SK-N-SH treated with all-trans-retinoic acid at 6 μM for 48 hours (cell line): ENCODE measurements around the gene EPHB6.

Experiments
- ATAC-seq: fragments of 200-7000 bp; cut with Tn5 transposase; 3 replicates; pipeline ENCODE4 v1.9.1; 2020; ENCODE audit warnings: mild to moderate bottlenecking, moderate library complexity
- ARNTL ChIP-seq: fragments of 450-650 bp; formaldehyde crosslinking; IDR thresholded peaks from 2 replicates; pipeline ENCODE4 v1.5.0; 2020; ENCODE audit warnings: low read depth, mild to moderate bottlenecking, moderate library complexity, borderline replicate concordance
- BACH2 ChIP-seq: fragments of 250-450 bp; sonication (Bioruptor Pico); IDR thresholded peaks from 2 replicates; pipeline ENCODE4 v1.9.0; 2021; ENCODE audit warnings: mild to moderate bottlenecking, borderline replicate concordance
- CSDC2 ChIP-seq: fragments of 250-450 bp; sonication (Bioruptor Pico); IDR thresholded peaks from 2 replicates; pipeline ENCODE4 v1.5.0; 2020; ENCODE audit warnings: mild to moderate bottlenecking, moderate library complexity
- ESRRG ChIP-seq: fragments of 250-450 bp; sonication (Bioruptor Pico); IDR thresholded peaks from 2 replicates; pipeline ENCODE4 v1.6.1; 2021; ENCODE audit warnings: mild to moderate bottlenecking
- GLIS3 ChIP-seq: fragments of 250-450 bp; sonication (Bioruptor Pico); IDR thresholded peaks from 2 replicates; pipeline ENCODE4 v1.5.0; 2020; ENCODE audit warnings: mild to moderate bottlenecking, moderate library complexity
- ISL1 ChIP-seq: fragments of 250-450 bp; sonication (Bioruptor Pico); IDR thresholded peaks from 2 replicates; pipeline ENCODE4 v2.1.2; 2022; ENCODE audit warnings: mild to moderate bottlenecking, moderate library complexity
- OSR1 ChIP-seq: fragments of 250-450 bp; sonication (Bioruptor Pico); IDR thresholded peaks from 2 replicates; pipeline ENCODE4 v1.8.0; 2022; ENCODE audit warnings: moderate library complexity, mild to moderate bottlenecking, inconsistent platforms
- PPARA ChIP-seq: fragments of 250-450 bp; sonication (Bioruptor Pico); IDR thresholded peaks from 2 replicates; pipeline ENCODE4 v1.5.0; 2020; ENCODE audit warnings: mild to moderate bottlenecking, borderline replicate concordance
- RARB ChIP-seq: fragments of 250-450 bp; sonication (Bioruptor Pico); IDR thresholded peaks from 2 replicates; pipeline ENCODE4 v1.8.0; 2021; ENCODE audit warnings: mild to moderate bottlenecking, moderate library complexity
- SNAI2 ChIP-seq: fragments of 250-450 bp; sonication (Bioruptor Pico); IDR thresholded peaks from 2 replicates; pipeline ENCODE4 v1.5.0; 2020; ENCODE audit warnings: mild to moderate bottlenecking, moderate library complexity
- TCF4 ChIP-seq: fragments of 250-450 bp; sonication (Bioruptor Pico); IDR thresholded peaks from 2 replicates; pipeline ENCODE4 v1.8.0; 2021; ENCODE audit warnings: mild to moderate bottlenecking, moderate library complexity, borderline replicate concordance
- TOX ChIP-seq: fragments of 250-450 bp; sonication (Bioruptor Pico); IDR thresholded peaks from 2 replicates; pipeline ENCODE4 v1.8.0; 2021; ENCODE audit warnings: mild to moderate bottlenecking, moderate library complexity, borderline replicate concordance
- ZC3H10 ChIP-seq: fragments of 250-450 bp; sonication (Bioruptor Pico); IDR thresholded peaks from 2 replicates; pipeline ENCODE4 v1.5.1; 2021; ENCODE audit warnings: mild to moderate bottlenecking, moderate library complexity
- ZFP3 ChIP-seq: fragments of 250-450 bp; sonication (Bioruptor Pico); IDR thresholded peaks from 2 replicates; pipeline ENCODE4 v1.5.0; 2020; ENCODE audit warnings: mild to moderate bottlenecking, moderate library complexity
- ZFP30 ChIP-seq: fragments of 450-650 bp; formaldehyde crosslinking; IDR thresholded peaks from 2 replicates; pipeline ENCODE4 v1.5.0; 2022; ENCODE audit warnings: mild to moderate bottlenecking, moderate library complexity
- ZNF565 ChIP-seq: fragments of 450-650 bp; formaldehyde crosslinking; conservative IDR thresholded peaks from 2 replicates; pipeline ENCODE4 v1.5.0; 2020; ENCODE audit warnings: low read depth, mild to moderate bottlenecking, moderate library complexity
- ZNF8 ChIP-seq: fragments of 450-650 bp; formaldehyde crosslinking; IDR thresholded peaks from 2 replicates; pipeline ENCODE4 v1.5.0; 2020; ENCODE audit warnings: mild to moderate bottlenecking, moderate library complexity
- TF ChIP-seq, protein P1 (sequence below): fragments of 250-450 bp; sonication (Bioruptor Pico); IDR thresholded peaks from 2 replicates; pipeline ENCODE4 v1.8.0; 2021; ENCODE audit warnings: low read depth, mild to moderate bottlenecking, moderate library complexity, borderline replicate concordance
- TF ChIP-seq, protein P2 (sequence below): fragments of 250-450 bp; sonication (Bioruptor Pico); IDR thresholded peaks from 2 replicates; pipeline ENCODE4 v1.8.0; 2020; ENCODE audit warnings: mild to moderate bottlenecking, moderate library complexity, borderline replicate concordance
- TF ChIP-seq, protein P3 (sequence below): fragments of 250-450 bp; sonication (Bioruptor Pico); IDR thresholded peaks from 2 replicates; pipeline ENCODE4 v1.5.1; 2021; ENCODE audit warnings: mild to moderate bottlenecking, moderate library complexity
- TF ChIP-seq, protein P4 (sequence below): fragments of 250-450 bp; sonication (Bioruptor Pico); IDR thresholded peaks from 2 replicates; pipeline ENCODE4 v1.5.0; 2020; ENCODE audit warnings: mild to moderate bottlenecking, moderate library complexity
- TF ChIP-seq, protein P5 (sequence below): fragments of 250-450 bp; sonication (Bioruptor Pico); IDR thresholded peaks from 2 replicates; pipeline ENCODE4 v1.5.1; 2020; ENCODE audit warnings: low read depth, mild to moderate bottlenecking, moderate library complexity

EPHB6 gene

DNA sequence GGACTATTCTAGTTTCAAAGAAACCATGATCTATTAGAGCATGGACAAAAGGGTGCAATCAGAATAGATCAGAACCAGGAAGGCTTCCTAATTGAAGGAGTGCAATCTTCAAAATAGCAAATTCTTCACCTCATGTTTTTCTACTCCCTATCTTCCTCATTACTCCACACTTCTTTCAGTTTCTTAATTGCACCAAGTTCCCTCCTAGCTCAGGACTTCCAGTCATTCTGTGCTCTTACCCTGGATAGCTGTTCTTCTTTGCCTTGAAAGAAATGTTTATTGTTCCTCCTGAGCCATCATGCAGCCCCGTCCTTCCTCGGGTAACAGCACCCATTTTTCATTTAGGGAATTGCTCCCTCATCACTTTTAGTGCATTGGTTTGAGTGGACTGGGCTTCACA, 55.6 kb downstream of the EPHB6 start (continued):
- TF ChIP-seq, protein P1, sequence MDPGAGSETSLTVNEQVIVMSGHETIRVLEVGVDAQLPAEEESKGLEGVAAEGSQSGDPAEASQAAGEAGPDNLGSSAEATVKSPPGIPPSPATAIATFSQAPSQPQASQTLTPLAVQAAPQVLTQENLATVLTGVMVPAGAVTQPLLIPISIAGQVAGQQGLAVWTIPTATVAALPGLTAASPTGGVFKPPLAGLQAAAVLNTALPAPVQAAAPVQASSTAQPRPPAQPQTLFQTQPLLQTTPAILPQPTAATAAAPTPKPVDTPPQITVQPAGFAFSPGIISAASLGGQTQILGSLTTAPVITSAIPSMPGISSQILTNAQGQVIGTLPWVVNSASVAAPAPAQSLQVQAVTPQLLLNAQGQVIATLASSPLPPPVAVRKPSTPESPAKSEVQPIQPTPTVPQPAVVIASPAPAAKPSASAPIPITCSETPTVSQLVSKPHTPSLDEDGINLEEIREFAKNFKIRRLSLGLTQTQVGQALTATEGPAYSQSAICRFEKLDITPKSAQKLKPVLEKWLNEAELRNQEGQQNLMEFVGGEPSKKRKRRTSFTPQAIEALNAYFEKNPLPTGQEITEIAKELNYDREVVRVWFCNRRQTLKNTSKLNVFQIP (CRISPR knock-in tag) = no peak
- TF ChIP-seq RARB (CRISPR knock-in tag) (no peak), CSDC2 (CRISPR knock-in tag) (no peak), ESRRG (CRISPR knock-in tag) (no peak), ZFP30 (CRISPR knock-in tag) (no peak), PPARA (CRISPR knock-in tag) (no peak), SNAI2 (CRISPR knock-in tag) (no peak)
- TF ChIP-seq, protein P2, sequence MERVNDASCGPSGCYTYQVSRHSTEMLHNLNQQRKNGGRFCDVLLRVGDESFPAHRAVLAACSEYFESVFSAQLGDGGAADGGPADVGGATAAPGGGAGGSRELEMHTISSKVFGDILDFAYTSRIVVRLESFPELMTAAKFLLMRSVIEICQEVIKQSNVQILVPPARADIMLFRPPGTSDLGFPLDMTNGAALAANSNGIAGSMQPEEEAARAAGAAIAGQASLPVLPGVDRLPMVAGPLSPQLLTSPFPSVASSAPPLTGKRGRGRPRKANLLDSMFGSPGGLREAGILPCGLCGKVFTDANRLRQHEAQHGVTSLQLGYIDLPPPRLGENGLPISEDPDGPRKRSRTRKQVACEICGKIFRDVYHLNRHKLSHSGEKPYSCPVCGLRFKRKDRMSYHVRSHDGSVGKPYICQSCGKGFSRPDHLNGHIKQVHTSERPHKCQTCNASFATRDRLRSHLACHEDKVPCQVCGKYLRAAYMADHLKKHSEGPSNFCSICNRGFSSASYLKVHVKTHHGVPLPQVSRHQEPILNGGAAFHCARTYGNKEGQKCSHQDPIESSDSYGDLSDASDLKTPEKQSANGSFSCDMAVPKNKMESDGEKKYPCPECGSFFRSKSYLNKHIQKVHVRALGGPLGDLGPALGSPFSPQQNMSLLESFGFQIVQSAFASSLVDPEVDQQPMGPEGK (CRISPR knock-in tag) = no peak
- TF ChIP-seq, all 23 proteins: peak for 0

DNA sequence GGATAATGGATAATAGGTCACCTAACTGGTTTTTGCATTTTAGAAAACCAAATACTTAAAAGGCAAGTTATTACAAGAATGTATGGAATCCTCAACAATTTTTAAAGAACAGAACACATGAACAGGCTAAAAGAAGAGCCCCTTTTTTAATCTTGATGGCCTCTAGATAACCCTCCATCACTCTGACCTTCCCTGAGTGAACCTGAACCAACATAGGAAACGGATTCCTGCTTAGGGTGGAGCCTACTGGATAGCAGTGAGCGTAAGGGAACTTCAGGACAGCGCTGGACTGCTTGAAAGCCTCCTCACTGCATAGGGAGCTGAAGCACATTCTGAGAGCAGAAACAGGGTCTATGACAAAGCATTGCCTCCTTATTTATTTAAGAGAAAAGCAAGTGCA, 58.2 kb downstream of the EPHB6 start:
- TF ChIP-seq ZNF565 (no peak), ISL1 (CRISPR knock-in tag) (no peak), BACH2 (no peak), ESRRG (CRISPR knock-in tag) (no peak), OSR1 (CRISPR knock-in tag) (no peak), SNAI2 (CRISPR knock-in tag) (no peak), ZFP30 (CRISPR knock-in tag) (no peak), ZFP3 (CRISPR knock-in tag) (no peak), ARNTL (no peak), GLIS3 (no peak)
- TF ChIP-seq, protein P3, sequence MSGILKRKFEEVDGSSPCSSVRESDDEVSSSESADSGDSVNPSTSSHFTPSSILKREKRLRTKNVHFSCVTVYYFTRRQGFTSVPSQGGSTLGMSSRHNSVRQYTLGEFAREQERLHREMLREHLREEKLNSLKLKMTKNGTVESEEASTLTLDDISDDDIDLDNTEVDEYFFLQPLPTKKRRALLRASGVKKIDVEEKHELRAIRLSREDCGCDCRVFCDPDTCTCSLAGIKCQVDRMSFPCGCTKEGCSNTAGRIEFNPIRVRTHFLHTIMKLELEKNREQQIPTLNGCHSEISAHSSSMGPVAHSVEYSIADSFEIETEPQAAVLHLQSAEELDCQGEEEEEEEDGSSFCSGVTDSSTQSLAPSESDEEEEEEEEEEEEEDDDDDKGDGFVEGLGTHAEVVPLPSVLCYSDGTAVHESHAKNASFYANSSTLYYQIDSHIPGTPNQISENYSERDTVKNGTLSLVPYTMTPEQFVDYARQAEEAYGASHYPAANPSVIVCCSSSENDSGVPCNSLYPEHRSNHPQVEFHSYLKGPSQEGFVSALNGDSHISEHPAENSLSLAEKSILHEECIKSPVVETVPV = no peak
- TF ChIP-seq, protein P2 (CRISPR knock-in tag) = no peak
- TF ChIP-seq, protein P4, sequence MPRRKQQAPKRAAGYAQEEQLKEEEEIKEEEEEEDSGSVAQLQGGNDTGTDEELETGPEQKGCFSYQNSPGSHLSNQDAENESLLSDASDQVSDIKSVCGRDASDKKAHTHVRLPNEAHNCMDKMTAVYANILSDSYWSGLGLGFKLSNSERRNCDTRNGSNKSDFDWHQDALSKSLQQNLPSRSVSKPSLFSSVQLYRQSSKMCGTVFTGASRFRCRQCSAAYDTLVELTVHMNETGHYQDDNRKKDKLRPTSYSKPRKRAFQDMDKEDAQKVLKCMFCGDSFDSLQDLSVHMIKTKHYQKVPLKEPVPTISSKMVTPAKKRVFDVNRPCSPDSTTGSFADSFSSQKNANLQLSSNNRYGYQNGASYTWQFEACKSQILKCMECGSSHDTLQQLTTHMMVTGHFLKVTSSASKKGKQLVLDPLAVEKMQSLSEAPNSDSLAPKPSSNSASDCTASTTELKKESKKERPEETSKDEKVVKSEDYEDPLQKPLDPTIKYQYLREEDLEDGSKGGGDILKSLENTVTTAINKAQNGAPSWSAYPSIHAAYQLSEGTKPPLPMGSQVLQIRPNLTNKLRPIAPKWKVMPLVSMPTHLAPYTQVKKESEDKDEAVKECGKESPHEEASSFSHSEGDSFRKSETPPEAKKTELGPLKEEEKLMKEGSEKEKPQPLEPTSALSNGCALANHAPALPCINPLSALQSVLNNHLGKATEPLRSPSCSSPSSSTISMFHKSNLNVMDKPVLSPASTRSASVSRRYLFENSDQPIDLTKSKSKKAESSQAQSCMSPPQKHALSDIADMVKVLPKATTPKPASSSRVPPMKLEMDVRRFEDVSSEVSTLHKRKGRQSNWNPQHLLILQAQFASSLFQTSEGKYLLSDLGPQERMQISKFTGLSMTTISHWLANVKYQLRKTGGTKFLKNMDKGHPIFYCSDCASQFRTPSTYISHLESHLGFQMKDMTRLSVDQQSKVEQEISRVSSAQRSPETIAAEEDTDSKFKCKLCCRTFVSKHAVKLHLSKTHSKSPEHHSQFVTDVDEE (CRISPR knock-in tag) = no peak
- no peak for ATAC-seq

DNA sequence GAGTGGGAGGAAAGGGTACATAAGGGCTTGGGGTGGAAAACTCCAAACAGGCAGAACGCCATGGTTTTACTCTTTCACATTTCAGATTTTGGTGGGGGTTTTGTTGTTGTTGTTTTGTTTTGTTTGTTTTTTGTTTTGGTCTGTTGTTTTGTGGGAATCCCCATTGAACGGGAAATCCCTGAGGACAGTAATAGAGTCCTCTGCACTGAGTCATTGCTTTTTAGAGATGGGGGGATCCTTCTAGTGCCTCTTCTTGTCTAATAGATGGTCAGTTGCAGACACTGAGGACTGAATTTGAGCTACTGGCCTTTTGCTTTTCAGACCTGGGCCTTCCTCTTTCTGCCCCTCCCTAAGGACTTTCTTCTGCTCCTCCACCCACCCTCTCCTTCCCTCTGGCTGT, 58.7 kb downstream of the EPHB6 start:
- ATAC-seq = no peak
- no peak for TF ChIP-seq ARNTL
- TF ChIP-seq, protein P2 (CRISPR knock-in tag) = no peak
- TF ChIP-seq, protein P5, sequence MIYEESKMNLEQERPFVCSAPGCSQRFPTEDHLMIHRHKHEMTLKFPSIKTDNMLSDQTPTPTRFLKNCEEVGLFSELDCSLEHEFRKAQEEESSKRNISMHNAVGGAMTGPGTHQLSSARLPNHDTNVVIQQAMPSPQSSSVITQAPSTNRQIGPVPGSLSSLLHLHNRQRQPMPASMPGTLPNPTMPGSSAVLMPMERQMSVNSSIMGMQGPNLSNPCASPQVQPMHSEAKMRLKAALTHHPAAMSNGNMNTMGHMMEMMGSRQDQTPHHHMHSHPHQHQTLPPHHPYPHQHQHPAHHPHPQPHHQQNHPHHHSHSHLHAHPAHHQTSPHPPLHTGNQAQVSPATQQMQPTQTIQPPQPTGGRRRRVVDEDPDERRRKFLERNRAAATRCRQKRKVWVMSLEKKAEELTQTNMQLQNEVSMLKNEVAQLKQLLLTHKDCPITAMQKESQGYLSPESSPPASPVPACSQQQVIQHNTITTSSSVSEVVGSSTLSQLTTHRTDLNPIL = no peak
- TF ChIP-seq ZNF8 (CRISPR knock-in tag) = no peak
- TF ChIP-seq CSDC2 (CRISPR knock-in tag) = no peak
- TF ChIP-seq RARB (CRISPR knock-in tag) = no peak
- no peak for TF ChIP-seq TCF4 (CRISPR knock-in tag)
- TF ChIP-seq GLIS3 = no peak
- TF ChIP-seq ZC3H10 = no peak
- no peak for TF ChIP-seq SNAI2 (CRISPR knock-in tag)
- no peak for TF ChIP-seq ISL1 (CRISPR knock-in tag)
- no peak for TF ChIP-seq BACH2
- TF ChIP-seq ESRRG (CRISPR knock-in tag) = no peak
- TF ChIP-seq, protein P3 = no peak
- TF ChIP-seq TOX (CRISPR knock-in tag) = no peak
- TF ChIP-seq, all 23 proteins: peak for 0
